HepG2 (cell line): ENCODE measurements around the gene NOL4L. TPM values are rescaled to one million over a fixed set of nuclear protein-coding genes. Genes with fewer than 3 reads are reported as not detected.

Source experiments
- ATAC-seq: fragments of 200-7000 bp; cut with Tn5 transposase; 3 replicates; pipeline ENCODE4 v1.9.1; 2020; ENCODE audit warnings: mild to moderate bottlenecking, moderate library complexity
- BruUV-seq: library from RNA; stranded (reverse); fragments of 400-500 nt; replicated peaks from 2 replicates; lab custom pipeline; 2021; lab: Mats Ljungman, UMichigan
- CTCF ChIA-PET: fragments of 300-600 bp; formaldehyde crosslinking; extraction: SDS; loops from one replicate; lab custom pipeline; 2021; ENCODE audit warnings: low total read pairs, inconsistent platforms, low intra/inter-chr PET ratio; lab: Yijun Ruan, JAX
- POLR2A ChIA-PET: fragments of 350-600 bp; sonication (Branson Sonifier 250); formaldehyde crosslinking; loops from one replicate; lab custom pipeline; 2020; ENCODE audit warnings: antibody characterized with exemption, inconsistent platforms; lab: Yijun Ruan, JAX
- DNase-seq: peaks from one replicate; pipeline ENCODE4 v3.0.0-alpha.2; 2015; ENCODE audit warnings: low spot score
- FAIRE-seq: peaks from 3 replicates; lab custom pipeline; 2011; peaks lifted over from hg19 to GRCh38; lab: Jason Lieb, UNC
- H2AFZ ChIP-seq: one replicate; pipeline ENCODE4 v1.6.1; 2011; ENCODE audit warnings: low read length, inconsistent platforms
- H3K27ac ChIP-seq: fragments of 300-600 bp; 3 replicates; pipeline ENCODE4 v1.8.0; 2011; ENCODE audit warnings: mixed run types, mild to moderate bottlenecking, mixed read lengths, low read length, inconsistent platforms; ENCODE audit not compliant: insufficient read depth; ENCODE audit errors: extremely low read length
- H3K27me3 ChIP-seq, 2 experiments: fragments of 200-600 bp in 1 of 2; 2 replicates in 1 of 2; 3 replicates in 1 of 2; pipeline versions ENCODE4 v1.6.0 to v1.8.0; 2011; ENCODE audit warnings: low read length in 2 of 2, mild to moderate bottlenecking in 2 of 2, moderate library complexity in 2 of 2, inconsistent platforms in 1 of 2; ENCODE audit not compliant: insufficient read depth in 2 of 2, control insufficient read depth in 1 of 2
- H3K36me3 ChIP-seq, 2 experiments: fragments of 200-600 bp in 1 of 2; replicated peaks in 1 of 2; 2 replicates in 1 of 2; 3 replicates in 1 of 2; pipeline versions ENCODE4 v1.5.1 to v1.8.0; 2011; ENCODE audit warnings: low read length in 2 of 2, inconsistent platforms in 1 of 2; ENCODE audit not compliant: insufficient read depth in 2 of 2, control insufficient read depth in 1 of 2
- H3K4me1 ChIP-seq: 2 replicates; pipeline ENCODE4 v1.5.1; 2012; ENCODE audit warnings: low read length, inconsistent platforms; ENCODE audit not compliant: insufficient read depth
- H3K4me2 ChIP-seq: 2 replicates; pipeline ENCODE4 v1.6.0; 2011; ENCODE audit warnings: low read depth, low read length, inconsistent platforms
- H3K4me3 ChIP-seq, 3 experiments: fragments of 200-600 bp in 1 of 3; sonication (generic), shearing (Covaris generic) in 1 of 3; replicated peaks in 1 of 3; 2 replicates each; pipeline ENCODE4 v1.5.1; 2011 to 2016; ENCODE audit warnings: low read length in 3 of 3, inconsistent platforms in 2 of 3, low read depth in 2 of 3, mild to moderate bottlenecking in 2 of 3, control low read depth in 1 of 3, mixed read lengths in 1 of 3; ENCODE audit not compliant: insufficient read depth in 1 of 3
- H3K79me2 ChIP-seq: one replicate; pipeline ENCODE4 v1.6.1; 2011; ENCODE audit warnings: low read length, inconsistent platforms; ENCODE audit not compliant: insufficient read depth
- H3K9ac ChIP-seq: 2 replicates; pipeline ENCODE4 v1.6.0; 2011; ENCODE audit warnings: mild to moderate bottlenecking, low read depth, low read length, inconsistent platforms; ENCODE audit not compliant: insufficient read depth
- H3K9me3 ChIP-seq: 2 replicates; pipeline ENCODE4 v1.5.1; 2012; ENCODE audit warnings: mild to moderate bottlenecking, low read length
- H4K20me1 ChIP-seq: 2 replicates; pipeline ENCODE4 v1.6.0; 2011; ENCODE audit warnings: inconsistent platforms, mild to moderate bottlenecking, low read length, moderate library complexity; ENCODE audit not compliant: insufficient read depth
- CREM ChIP-seq, 2 experiments: sonication (generic) in 1 of 2; formaldehyde crosslinking in 1 of 2; IDR thresholded peaks; 2 replicates each; pipeline versions ENCODE4 v1.4.0 to v1.6.1; 2016 to 2020; ENCODE audit warnings: antibody characterized with exemption in 1 of 2, mild to moderate bottlenecking in 1 of 2, missing genetic modification reagents in 1 of 2
- HNRNPH1 ChIP-seq: fragments of 200-400 bp; formaldehyde crosslinking; optimal IDR thresholded peaks from 2 replicates; pipeline ENCODE3; 2017; ENCODE audit warnings: mild to moderate bottlenecking, low read depth, low read length
- HOXA3 ChIP-seq: sonication (generic); formaldehyde crosslinking; IDR thresholded peaks from 2 replicates; pipeline ENCODE4 v1.5.0; 2020; ENCODE audit warnings: missing genetic modification reagents
- JUN ChIP-seq: sonication (generic); formaldehyde crosslinking; IDR thresholded peaks from 2 replicates; pipeline ENCODE4 v1.4.0; 2020; ENCODE audit warnings: mild to moderate bottlenecking, missing genetic modification reagents
- MAF1 ChIP-seq: sonication (generic); formaldehyde crosslinking; IDR thresholded peaks from 2 replicates; pipeline ENCODE4 v1.5.0; 2020; ENCODE audit warnings: missing genetic modification reagents, borderline replicate concordance
- MED8 ChIP-seq: sonication (generic); formaldehyde crosslinking; IDR thresholded peaks from 2 replicates; pipeline ENCODE4 v1.8.1; 2023; ENCODE audit warnings: mild to moderate bottlenecking, missing genetic modification reagents; ENCODE audit not compliant: insufficient replicate concordance
- NFIC ChIP-seq: IDR thresholded peaks from 2 replicates; pipeline ENCODE4 v1.6.1; 2012; ENCODE audit warnings: mild to moderate bottlenecking, low read length, inconsistent platforms
- PRDM10 ChIP-seq: sonication (generic); formaldehyde crosslinking; IDR thresholded peaks from 2 replicates; pipeline ENCODE4 v1.4.0; 2020; ENCODE audit warnings: low read depth, missing genetic modification reagents
- SALL2 ChIP-seq: sonication (generic); formaldehyde crosslinking; IDR thresholded peaks from 2 replicates; pipeline ENCODE4 v1.8.1; 2023; ENCODE audit warnings: mild to moderate bottlenecking, missing genetic modification reagents, inconsistent platforms
- SRSF4 ChIP-seq: fragments of 200-400 bp; formaldehyde crosslinking; IDR thresholded peaks from one replicate; pipeline ENCODE4 v1.6.1; 2018; ENCODE audit warnings: mild to moderate bottlenecking, low read depth, low read length, moderate library complexity; ENCODE audit not compliant: poor library complexity, severe bottlenecking
- TRIM22 ChIP-seq: fragments of 450-650 bp; IDR thresholded peaks from 2 replicates; pipeline ENCODE4 v1.6.1; 2017
- ZBTB7B ChIP-seq: sonication (generic); formaldehyde crosslinking; IDR thresholded peaks from 2 replicates; pipeline ENCODE4 v1.4.0; 2020; ENCODE audit warnings: missing genetic modification reagents
- ZNF12 ChIP-seq: sonication (generic); formaldehyde crosslinking; IDR thresholded peaks from 2 replicates; pipeline ENCODE4 v1.5.0; 2020; ENCODE audit warnings: missing genetic modification reagents
- ZNF205 ChIP-seq: IDR thresholded peaks from 2 replicates; pipeline ENCODE4 v1.6.1; 2018; ENCODE audit warnings: missing biosample characterization, missing genetic modification reagents
- ZNF530 ChIP-seq: sonication (generic); formaldehyde crosslinking; IDR thresholded peaks from 2 replicates; pipeline ENCODE4 v1.5.0; 2020; ENCODE audit warnings: low read depth, mild to moderate bottlenecking, missing genetic modification reagents
- ZNF577 ChIP-seq: sonication (generic); formaldehyde crosslinking; IDR thresholded peaks from 2 replicates; pipeline ENCODE4 v1.4.0; 2020; ENCODE audit warnings: mild to moderate bottlenecking, low read depth, missing genetic modification reagents, borderline replicate concordance
- ZNF772 ChIP-seq: sonication (generic); formaldehyde crosslinking; IDR thresholded peaks from 2 replicates; pipeline ENCODE4 v1.5.0; 2020; ENCODE audit warnings: mild to moderate bottlenecking, missing genetic modification reagents
- ZNF883 ChIP-seq: sonication (generic); formaldehyde crosslinking; IDR thresholded peaks from 2 replicates; pipeline ENCODE4 v1.5.1; 2020; ENCODE audit warnings: mild to moderate bottlenecking, missing genetic modification reagents; ENCODE audit errors: not compliant biosample characterization
- WGBS: methylation state at CpG from one replicate; pipeline ENCODE4 v1.1.6; 2017; ENCODE audit warnings: low lambda C conversion rate; 5-methylcytosine and 5-hydroxymethylcytosine counted together
- in situ Hi-C: cut with HindIII; loops from 2 replicates; pipeline ENCODE4 v1.10.0; 2017; ENCODE audit warnings: low pct_unique_long_range_greater_than_20kb; ENCODE audit not compliant: extremely low pct_ligation_motif_present
- intact Hi-C: fragments of 100-400 bp; cut with micrococcal nuclease; formaldehyde crosslinking; loops from one replicate; pipeline ENCODE4 v1.10.0; 2022; ENCODE audit not compliant: unreplicated experiment
- polyA plus RNA-seq, 8 experiments: library from polyadenylated mRNA; depleted of rRNA in 3 of 8; stranded (reverse) in 7 of 8; unstranded in 1 of 8; fragments of >200 nt; fragmentation: Illumina TruSeq in 4 of 8; extraction: Trizol in 4 of 8; gene quantifications; 2 replicates each; pipeline versions ENCODE4 v1.2.1 to v1.2.3, GENCODE V29; 2011 to 2016; ENCODE audit warnings: low read depth in 4 of 8, missing spikeins in 1 of 8, mixed read lengths in 1 of 8; ENCODE audit not compliant: insufficient read depth in 1 of 8
- total RNA-seq, 5 experiments: library from RNA; depleted of rRNA; stranded (reverse); fragments of >200 nt; fragmentation: Illumina TruSeq; extraction: Trizol; gene quantifications; 2 replicates each; pipeline ENCODE4 v1.2.3, GENCODE V29; 2016; ENCODE audit warnings: low read depth in 1 of 5

NOL4L gene
- total and polyA plus RNA-seq, 2 of the 13 experiments (the other 11 are each of a cell fraction or from before 2014, with no cell fraction given): 16.6 to 35.4 TPM

GRCh38 chr20:32449890-32450401 lies 135.2 kb downstream of the NOL4L start (continued):
- TF ChIP-seq ZNF883 (no peak), MED8 (CRISPR knock-in tag) (no peak), JUN (CRISPR knock-in tag) (no peak)

GRCh38 chr20:32449057-32449889 lies 135.9 kb downstream of the NOL4L start:
- peaks cover 10% of the 10 kb centered on the region for H3K4me1 ChIP-seq
- DNase-seq: no peak
- no peak for FAIRE-seq
- H3K36me3 ChIP-seq: peaks cover 63 to 98% of the 10 kb centered on the region in 2 experiments
- ChIA-PET POLR2A (interaction anchor here (0.6 to 1.6 kb wide), 3 partner anchors 27 to 160 kb away, joined by 3 read pairs; no protein-coding TSS in a partner anchor), CTCF (no interaction called here)
- in situ Hi-C loops: no loop called here
- H3K4me2 ChIP-seq: no peak overlapping the region
- H3K9ac ChIP-seq: no peak overlapping the region
- H3K4me3 ChIP-seq: no peak overlapping the region
- intact Hi-C loops: no loop called here
- no peaks in the 10 kb centered on the region for H3K27me3 ChIP-seq
- 93% methylated on average over 9 of the region's 9 CpGs for WGBS
- H2AFZ ChIP-seq: no peak overlapping the region
- H4K20me1 ChIP-seq: peaks cover 14% of the 10 kb centered on the region; the same call in 1 of the 2 replicates
- no TSS peak for BruUV-seq
- no peaks in the 10 kb centered on the region for H3K9me3 ChIP-seq
- H3K79me2 ChIP-seq: no peaks in the 10 kb centered on the region
- no peak overlapping the region for H3K27ac ChIP-seq
- ATAC-seq: no peak
- TF ChIP-seq HNRNPH1: peak; percentile 50
- TF ChIP-seq SRSF4: no peak
- TF ChIP-seq HOXA3 (CRISPR knock-in tag): no peak
- no peak for TF ChIP-seq PRDM10
- 0 out of 2 replicates have a peak, but pooled peaks have one; percentile 25 for TF ChIP-seq MAF1 (CRISPR knock-in tag)
- TF ChIP-seq TRIM22: no peak
- TF ChIP-seq SALL2 (CRISPR knock-in tag): 0 out of 2 replicates have a peak, but pooled peaks have one; percentile 17
- TF ChIP-seq ZNF12 (CRISPR knock-in tag): no peak
- no peak for TF ChIP-seq ZBTB7B
- TF ChIP-seq ZNF772 (CRISPR knock-in tag): 0 out of 2 replicates have a peak, but pooled peaks have one; percentile 23
- TF ChIP-seq NFIC: peak; percentile 52; the same call in 1 of the 2 replicates
- no peak for TF ChIP-seq CREM (IDR thresholded peaks at IDR 0.05)
- no peak for TF ChIP-seq CREM (CRISPR knock-in tag; IDR thresholded peaks at IDR 0.05)
- no peak for TF ChIP-seq ZNF577 (CRISPR knock-in tag)
- TF ChIP-seq ZNF530 (CRISPR knock-in tag): no peak
- no peak for TF ChIP-seq ZNF205 (CRISPR knock-in tag)
